Glomerular visceral epithelial cell (primary cell): ENCODE results near the gene COMMD1.
"Not testable (repeated sequence)": the region's sequence is repeated elsewhere in the genome, so short reads cannot be mapped to it uniquely, and the experiment has no call there.

Experiments used
- DNase-seq: peaks from one replicate; pipeline ENCODE4 v3.0.0-alpha.2; 2016; ENCODE audit errors: extremely low spot score

COMMD1 gene

GRCh38 chr2:62141142-62141740, 235.8 kb downstream of the COMMD1 start:
- no peak for DNase-seq

- no peak for DNase-seq
Measured at GRCh38 chr2:62142054-62142453, 236.6 kb downstream of the COMMD1 start.

- no peak for DNase-seq
Measured at GRCh38 chr2:62143696-62144095, 238.2 kb downstream of the COMMD1 start.

GRCh38 chr2:62144689-62145477, 239.4 kb downstream of the COMMD1 start:
- no peak for DNase-seq

GRCh38 chr2:62145478-62146100, 240.1 kb downstream of the COMMD1 start:
- DNase-seq: no peak

GRCh38 chr2:62146790-62147189, 241.3 kb downstream of the COMMD1 start:
- not testable (repeated sequence) for DNase-seq

GRCh38 chr2:62147610-62148301, 242.3 kb downstream of the COMMD1 start:
- no peak for DNase-seq

- peak; percentile 30 for DNase-seq
Measured at GRCh38 chr2:62149708-62150107, 244.2 kb downstream of the COMMD1 start.

GRCh38 chr2:62150597-62151305, 245.3 kb downstream of the COMMD1 start:
- DNase-seq: peak; percentile 11

GRCh38 chr2:62151306-62151638, 245.8 kb downstream of the COMMD1 start:
- DNase-seq: no peak

- DNase-seq: peak; percentile 30
Measured at GRCh38 chr2:62152000-62152399, 246.5 kb downstream of the COMMD1 start.

- no peak for DNase-seq
Measured at GRCh38 chr2:62156861-62157496, 251.5 kb downstream of the COMMD1 start.

GRCh38 chr2:62158444-62159121, 253.1 kb downstream of the COMMD1 start:
- DNase-seq: no peak

- not testable (repeated sequence) for DNase-seq
Measured at GRCh38 chr2:62160691-62161090, 255.2 kb downstream of the COMMD1 start.

- no peak for DNase-seq
Measured at GRCh38 chr2:62163106-62163831, 257.8 kb downstream of the COMMD1 start.

- no peak for DNase-seq
Measured at GRCh38 chr2:62163834-62164233, 258.4 kb downstream of the COMMD1 start.

GRCh38 chr2:62175728-62176127, 270.3 kb downstream of the COMMD1 start:
- no peak for DNase-seq

- DNase-seq: no peak
Measured at GRCh38 chr2:62176801-62177200, 271.3 kb downstream of the COMMD1 start.

GRCh38 chr2:62177392-62178049, 272.0 kb downstream of the COMMD1 start:
- no peak for DNase-seq
